ENCODE results near the gene CXorf58. TPM values are rescaled to one million over a fixed set of nuclear protein-coding genes. Genes with fewer than 3 reads are reported as not detected.

Gene CXorf58
- total and polyA plus RNA-seq, 2 of the 13 experiments (the other 11 are each of a cell fraction or from before 2014, with no cell fraction given), result not detected

DNA sequence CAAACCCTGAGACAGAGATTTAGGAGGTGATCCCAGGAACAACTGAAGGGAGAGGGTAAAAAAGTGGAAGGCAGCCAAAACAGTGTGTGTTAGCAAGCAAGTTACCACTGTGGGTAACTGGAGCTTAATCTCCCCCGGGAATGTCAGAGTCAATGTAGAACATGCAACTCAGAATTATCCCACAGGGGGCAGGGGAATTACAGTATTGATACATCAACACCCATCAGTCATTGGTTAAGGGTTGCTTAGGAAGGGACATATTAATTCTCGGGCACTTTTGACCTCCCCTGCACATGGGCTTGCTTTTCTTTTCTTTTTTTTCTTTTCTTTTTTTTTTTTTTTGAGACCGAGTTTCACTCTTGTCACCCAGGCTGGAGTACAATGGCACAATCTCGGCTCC, 29.3 kb downstream of the CXorf58 start (continued):
- no peak for TF ChIP-seq FOSL2 (CRISPR knock-in tag; IDR thresholded peaks at IDR 0.05)
- no peak for TF ChIP-seq ARNT (IDR thresholded peaks at IDR 0.05)
- TF ChIP-seq, protein P1, sequence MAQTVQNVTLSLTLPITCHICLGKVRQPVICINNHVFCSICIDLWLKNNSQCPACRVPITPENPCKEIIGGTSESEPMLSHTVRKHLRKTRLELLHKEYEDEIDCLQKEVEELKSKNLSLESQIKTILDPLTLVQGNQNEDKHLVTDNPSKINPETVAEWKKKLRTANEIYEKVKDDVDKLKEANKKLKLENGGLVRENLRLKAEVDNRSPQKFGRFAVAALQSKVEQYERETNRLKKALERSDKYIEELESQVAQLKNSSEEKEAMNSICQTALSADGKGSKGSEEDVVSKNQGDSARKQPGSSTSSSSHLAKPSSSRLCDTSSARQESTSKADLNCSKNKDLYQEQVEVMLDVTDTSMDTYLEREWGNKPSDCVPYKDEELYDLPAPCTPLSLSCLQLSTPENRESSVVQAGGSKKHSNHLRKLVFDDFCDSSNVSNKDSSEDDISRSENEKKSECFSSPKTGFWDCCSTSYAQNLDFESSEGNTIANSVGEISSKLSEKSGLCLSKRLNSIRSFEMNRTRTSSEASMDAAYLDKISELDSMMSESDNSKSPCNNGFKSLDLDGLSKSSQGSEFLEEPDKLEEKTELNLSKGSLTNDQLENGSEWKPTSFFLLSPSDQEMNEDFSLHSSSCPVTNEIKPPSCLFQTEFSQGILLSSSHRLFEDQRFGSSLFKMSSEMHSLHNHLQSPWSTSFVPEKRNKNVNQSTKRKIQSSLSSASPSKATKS (CRISPR knock-in tag; IDR thresholded peaks at IDR 0.05), result no peak
- TF ChIP-seq ZKSCAN5 (CRISPR knock-in tag; IDR thresholded peaks at IDR 0.05), result no peak
- TF ChIP-seq ZSCAN22 (CRISPR knock-in tag; IDR thresholded peaks at IDR 0.05), result no peak
- TF ChIP-seq SKI (IDR thresholded peaks at IDR 0.05; ENCODE audit: partially characterized antibody), result no peak
- TF ChIP-seq, protein P2, sequence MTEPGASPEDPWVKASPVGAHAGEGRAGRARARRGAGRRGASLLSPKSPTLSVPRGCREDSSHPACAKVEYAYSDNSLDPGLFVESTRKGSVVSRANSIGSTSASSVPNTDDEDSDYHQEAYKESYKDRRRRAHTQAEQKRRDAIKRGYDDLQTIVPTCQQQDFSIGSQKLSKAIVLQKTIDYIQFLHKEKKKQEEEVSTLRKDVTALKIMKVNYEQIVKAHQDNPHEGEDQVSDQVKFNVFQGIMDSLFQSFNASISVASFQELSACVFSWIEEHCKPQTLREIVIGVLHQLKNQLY (CRISPR knock-in tag; IDR thresholded peaks at IDR 0.05), result no peak
- no peak for TF ChIP-seq ELF3 (CRISPR knock-in tag; IDR thresholded peaks at IDR 0.05)
- no peak for TF ChIP-seq TAF1 (CRISPR knock-in tag; IDR thresholded peaks at IDR 0.05)
- TF ChIP-seq, protein P3, sequence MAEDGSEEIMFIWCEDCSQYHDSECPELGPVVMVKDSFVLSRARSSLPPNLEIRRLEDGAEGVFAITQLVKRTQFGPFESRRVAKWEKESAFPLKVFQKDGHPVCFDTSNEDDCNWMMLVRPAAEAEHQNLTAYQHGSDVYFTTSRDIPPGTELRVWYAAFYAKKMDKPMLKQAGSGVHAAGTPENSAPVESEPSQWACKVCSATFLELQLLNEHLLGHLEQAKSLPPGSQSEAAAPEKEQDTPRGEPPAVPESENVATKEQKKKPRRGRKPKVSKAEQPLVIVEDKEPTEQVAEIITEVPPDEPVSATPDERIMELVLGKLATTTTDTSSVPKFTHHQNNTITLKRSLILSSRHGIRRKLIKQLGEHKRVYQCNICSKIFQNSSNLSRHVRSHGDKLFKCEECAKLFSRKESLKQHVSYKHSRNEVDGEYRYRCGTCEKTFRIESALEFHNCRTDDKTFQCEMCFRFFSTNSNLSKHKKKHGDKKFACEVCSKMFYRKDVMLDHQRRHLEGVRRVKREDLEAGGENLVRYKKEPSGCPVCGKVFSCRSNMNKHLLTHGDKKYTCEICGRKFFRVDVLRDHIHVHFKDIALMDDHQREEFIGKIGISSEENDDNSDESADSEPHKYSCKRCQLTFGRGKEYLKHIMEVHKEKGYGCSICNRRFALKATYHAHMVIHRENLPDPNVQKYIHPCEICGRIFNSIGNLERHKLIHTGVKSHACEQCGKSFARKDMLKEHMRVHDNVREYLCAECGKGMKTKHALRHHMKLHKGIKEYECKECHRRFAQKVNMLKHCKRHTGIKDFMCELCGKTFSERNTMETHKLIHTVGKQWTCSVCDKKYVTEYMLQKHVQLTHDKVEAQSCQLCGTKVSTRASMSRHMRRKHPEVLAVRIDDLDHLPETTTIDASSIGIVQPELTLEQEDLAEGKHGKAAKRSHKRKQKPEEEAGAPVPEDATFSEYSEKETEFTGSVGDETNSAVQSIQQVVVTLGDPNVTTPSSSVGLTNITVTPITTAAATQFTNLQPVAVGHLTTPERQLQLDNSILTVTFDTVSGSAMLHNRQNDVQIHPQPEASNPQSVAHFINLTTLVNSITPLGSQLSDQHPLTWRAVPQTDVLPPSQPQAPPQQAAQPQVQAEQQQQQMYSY (CRISPR knock-in tag; IDR thresholded peaks at IDR 0.05), result no peak
